Inflammatory macrophage (primary cell): Measurements from ENCODE around the gene HPDL.
A peak's percentile ranks its signal among the peaks of the same experiment; 100 is the strongest.

Experiments used
- DNase-seq, 2 donors: peaks; one replicate each; pipeline ENCODE4 v3.0.0-alpha.2; 2020 to 2022

Gene HPDL

DNA sequence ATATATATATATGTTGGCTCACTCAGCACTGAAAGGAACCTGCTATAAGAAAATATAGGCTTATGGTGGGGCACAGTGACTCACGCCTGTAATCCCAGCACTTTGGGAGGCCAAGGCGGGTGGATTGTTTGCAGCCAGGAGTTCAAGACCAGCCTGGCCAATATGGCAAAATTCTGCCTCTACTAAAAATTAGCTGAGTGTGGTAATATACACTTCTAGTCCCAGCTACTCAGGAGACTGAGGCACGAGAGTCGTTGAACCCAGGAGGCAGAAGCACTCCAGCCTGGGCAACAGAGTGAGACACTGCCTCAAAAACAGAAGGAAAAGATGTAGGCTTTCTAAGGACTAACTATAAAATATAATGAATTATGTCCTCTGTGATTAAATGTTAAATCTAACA, 28.1 kb downstream of the HPDL start:
- no peak for DNase-seq

DNA sequence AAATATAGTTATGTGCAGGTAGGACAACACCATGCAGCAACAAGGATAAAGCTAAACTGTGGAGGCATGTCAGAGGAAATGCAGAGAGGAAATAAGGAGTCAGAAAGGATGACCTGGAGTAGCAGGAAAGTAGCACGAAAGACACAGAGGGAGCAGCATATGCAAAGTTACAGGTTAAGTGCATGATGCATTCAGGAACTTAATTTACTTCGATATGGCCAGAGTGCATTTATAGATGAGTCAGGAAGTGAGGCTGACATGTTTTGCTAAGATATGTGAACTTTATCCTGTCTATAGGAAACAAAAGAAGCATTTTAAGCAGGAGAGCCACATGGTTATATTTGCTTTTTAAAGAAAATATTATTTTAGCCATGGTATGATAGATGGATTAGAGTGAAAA, 29.0 kb downstream of the HPDL start:
- no peak for DNase-seq

DNA sequence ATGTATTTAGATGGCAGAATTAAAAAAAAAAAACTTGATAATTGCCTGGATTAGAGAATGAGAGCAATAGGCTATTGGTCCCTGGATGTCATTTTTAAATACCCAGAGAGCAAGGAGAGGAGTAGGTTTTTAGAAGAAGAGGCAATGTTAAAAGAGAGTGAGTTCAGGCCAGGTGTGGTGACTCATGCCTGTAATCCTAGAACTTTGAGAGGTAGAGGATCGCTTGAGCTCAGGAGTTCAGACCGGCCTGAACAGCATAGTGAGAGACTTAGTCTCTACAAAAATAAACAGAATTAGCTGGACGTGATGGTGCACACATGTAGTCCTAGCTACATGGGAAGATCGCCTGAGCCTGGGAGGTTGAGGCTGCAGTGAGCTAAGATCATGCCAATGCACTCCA, 29.5 kb downstream of the HPDL start:
- DNase-seq, result no peak

DNA sequence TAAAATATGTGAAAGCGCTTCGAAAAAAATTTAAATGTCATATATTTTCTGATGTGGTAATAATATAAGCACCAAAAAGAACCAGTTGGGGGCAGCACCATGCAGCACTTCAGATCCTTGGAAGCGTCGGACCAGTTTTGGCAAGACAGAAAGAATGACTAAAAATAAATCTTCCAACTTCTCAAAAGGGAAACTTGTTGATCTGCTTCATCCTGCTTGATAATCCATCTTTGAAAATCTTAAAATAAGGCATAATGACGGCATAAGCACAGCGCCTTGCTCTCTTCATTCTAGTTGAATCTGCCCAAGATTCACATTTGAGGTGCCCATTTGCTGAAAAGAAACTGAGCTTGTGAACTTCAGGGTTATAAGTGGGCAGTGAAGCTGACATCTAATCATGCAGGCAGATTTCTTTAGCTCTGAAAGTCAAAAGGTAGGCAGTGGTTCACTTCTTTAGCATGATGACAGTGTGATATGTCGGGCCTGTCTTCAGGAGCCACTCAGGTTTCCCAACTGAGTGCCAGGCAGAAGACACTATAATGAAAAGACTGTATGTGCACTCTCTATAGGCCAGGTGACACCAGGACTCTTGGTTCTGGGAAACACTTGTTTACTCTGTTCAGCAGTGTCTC, 33.3 kb downstream of the HPDL start:
- peak; percentile 68 to 73 for DNase-seq

DNA sequence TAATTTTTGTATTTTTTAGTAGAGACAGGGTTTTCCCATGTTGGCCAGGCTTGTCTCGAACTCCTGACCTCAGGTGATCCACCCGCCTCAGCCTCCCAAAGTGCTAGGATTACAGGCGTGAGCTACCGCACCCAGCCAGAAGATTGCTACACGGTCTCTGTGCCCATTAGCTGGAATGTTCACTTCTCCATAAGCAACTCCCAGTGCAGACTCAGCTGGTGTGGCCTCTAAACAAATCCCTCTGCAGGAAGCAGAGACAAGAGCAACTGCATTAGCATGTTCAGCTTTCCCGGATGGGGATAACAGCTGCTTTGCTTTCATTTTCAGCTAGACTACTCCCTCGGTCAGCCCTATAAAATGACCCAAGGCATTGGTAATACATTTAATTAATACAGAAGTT, 34.3 kb downstream of the HPDL start:
- DNase-seq, result peak in 1 of 2 donors; percentile 50

DNA sequence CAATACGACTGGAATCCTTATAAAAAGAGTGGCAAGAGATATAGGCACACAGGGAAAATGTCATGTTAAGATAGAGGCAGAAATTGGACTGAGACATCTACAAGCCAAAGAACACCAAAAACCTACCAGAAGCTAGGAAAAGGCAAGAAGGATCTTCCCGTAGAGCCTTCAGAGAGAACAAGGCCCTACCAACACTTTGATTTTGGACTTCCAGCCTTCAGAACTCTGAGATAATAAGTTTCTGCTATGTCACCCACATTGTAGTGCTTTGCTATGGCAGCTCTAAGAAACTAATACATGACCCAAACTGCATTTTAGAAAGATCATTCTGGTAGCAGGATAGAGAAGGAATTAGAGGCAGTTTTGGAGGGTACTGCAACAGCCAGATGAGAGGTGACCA, 37.6 kb downstream of the HPDL start:
- no peak for DNase-seq

DNA sequence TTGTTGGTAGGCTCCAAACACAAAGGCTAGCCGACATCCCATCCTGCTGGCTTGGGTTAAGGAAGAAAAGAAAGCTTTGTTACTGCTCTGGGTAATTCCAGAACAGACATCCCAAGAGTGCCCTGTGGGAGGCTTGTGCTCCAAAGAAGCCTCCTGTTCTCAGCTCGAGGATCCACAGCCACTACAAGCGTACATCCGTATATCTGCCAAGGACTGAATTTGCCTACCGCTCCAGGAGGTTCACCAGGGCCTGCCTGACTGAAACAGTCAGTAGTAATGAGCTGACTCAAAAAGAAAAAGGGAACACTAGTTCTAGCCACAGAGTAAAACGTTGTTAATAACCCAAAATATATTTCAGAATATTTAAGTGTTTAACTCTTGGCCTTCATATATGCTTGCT, 38.4 kb downstream of the HPDL start:
- DNase-seq, result no peak

DNA sequence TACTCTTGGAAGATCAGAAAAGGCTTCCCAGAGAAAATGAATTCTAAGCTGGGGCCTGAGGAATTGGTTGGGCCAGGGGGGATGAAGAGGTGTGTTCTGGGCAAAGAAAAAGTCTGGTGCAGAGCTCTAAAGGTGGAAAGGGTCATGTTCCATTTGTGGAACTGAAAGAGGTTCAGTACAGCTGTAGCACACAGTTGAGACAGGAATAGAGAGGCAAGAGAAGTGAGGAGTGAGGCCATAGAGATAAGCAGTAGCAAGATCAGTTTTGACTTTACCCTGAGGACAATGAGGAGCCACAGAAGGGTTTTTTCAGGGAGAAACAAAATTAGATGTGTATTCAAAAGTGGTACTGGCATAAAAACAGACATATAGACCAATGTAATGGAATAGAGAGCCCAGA, 43.9 kb downstream of the HPDL start:
- no peak for DNase-seq

DNA sequence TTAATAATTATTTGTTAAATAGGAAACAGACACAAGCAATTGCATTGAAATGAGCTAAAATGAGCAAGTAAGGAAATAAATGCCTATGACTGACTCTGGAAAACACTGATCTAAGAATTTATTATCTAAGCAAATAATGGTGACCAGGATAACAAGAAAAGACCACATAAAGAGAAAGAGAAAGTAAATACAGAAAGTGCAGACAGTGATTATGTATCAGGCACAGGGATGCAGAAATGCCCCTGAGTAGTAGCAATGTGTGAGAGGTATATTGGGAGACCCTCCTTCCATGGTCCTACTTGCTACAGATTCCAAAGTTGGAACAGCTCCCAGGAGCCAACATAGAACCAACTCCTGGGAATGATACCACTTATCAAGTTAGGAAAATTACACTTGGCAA, 46.9 kb downstream of the HPDL start:
- no peak for DNase-seq

DNA sequence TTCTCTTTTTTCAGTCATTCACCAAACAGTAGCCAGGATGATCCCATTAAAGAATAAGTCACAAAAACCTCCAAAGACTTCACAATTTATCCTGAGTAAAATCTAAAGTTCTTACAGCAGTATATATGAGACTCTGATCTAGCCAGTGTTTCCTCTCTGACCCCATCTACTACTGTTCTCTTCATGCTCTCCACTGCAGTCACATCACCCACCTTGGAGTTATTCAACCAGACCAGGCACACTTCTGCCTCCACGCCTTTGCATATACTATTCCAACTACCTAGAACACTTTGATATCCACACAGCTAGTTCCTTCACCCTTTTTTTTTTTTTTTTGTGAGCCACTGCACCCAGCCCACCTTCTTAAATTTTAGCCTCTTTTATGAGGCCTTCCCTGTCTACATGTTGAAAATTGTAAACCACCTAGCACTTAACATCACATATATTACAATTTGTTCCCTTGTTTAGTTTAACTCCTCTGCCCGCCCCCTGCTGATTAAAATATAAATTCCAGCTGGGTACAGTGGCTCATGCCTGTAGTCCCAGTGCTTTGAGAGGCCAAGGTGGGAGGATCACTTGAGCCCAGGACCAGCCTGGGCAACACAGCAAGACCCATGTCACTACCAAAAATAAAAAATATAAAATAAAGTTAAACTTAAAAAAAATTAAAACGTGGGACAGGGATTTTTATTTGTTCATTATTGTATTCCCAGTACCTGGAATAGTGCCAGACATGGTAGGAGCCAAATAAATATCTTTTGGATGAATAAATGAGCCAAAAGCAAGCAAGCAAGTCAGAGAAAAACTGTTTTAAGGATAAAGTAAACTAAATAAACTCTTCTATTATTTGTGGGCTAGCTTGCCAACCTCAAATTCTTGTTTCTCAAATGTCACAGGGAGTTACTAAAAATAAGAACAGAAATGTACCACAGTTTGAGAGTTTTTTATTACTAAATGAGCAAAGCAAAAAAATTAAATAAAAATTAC, 48.7 kb downstream of the HPDL start:
- DNase-seq, result no peak

DNA sequence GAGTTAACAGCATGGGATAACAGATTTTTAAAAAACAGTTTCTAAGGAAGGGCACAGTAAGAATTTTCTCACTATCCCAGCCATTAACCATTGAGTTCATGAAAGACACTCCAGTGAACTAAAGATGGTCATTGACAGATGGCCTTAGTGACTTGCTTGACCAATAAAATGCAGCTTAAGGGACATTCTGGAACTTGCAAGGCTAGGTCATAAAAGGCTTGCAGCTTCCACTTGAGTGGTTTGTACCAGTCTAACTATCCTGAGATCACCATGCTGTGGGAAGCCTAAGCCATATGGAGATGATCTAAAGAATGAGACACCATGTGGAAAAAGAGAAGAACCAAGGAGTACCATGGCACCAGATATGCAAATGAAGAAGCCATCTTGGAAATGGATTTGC, 51.5 kb downstream of the HPDL start:
- DNase-seq, result no peak
